GM18873 (cell line): ENCODE measurements around the gene MEAK7.

Experiments
- ATAC-seq: cut with Tn5 transposase; IDR thresholded peaks from one replicate; pipeline ENCODE4 v1.9.1; 2021; ENCODE audit warnings: mild to moderate bottlenecking, moderate library complexity, moderate number of reproducible peaks; ENCODE audit not compliant: unreplicated experiment, low FRiP score

The MEAK7 gene

GRCh38 chr16:84504420-84505248, at the start of gene MEAK7:
MEAK7 (minus strand) TSS chr16:84504659; CDS start chr16:84498086, 6,573 bp downstream.
- peak; percentile 93 for ATAC-seq

- no peak for ATAC-seq
Measured at GRCh38 chr16:84553873-84554399, 49.5 kb upstream of the MEAK7 start.

- no peak for ATAC-seq
Measured at GRCh38 chr16:84552135-84552534, 47.7 kb upstream of the MEAK7 start.

GRCh38 chr16:84550096-84550495, 45.6 kb upstream of the MEAK7 start:
- no peak for ATAC-seq

- ATAC-seq = no peak
Measured at GRCh38 chr16:84548971-84549844, 44.7 kb upstream of the MEAK7 start.

GRCh38 chr16:84548508-84548907, 44.0 kb upstream of the MEAK7 start:
- ATAC-seq = no peak

- no peak for ATAC-seq
Measured at GRCh38 chr16:84547546-84548061, 43.1 kb upstream of the MEAK7 start.

- no peak for ATAC-seq
Measured at GRCh38 chr16:84546669-84547545, 42.4 kb upstream of the MEAK7 start.

GRCh38 chr16:84545114-84545737, 40.8 kb upstream of the MEAK7 start:
- ATAC-seq = no peak

GRCh38 chr16:84544031-84544773, 39.7 kb upstream of the MEAK7 start:
- no peak for ATAC-seq

- ATAC-seq = no peak
Measured at GRCh38 chr16:84543253-84543652, 38.8 kb upstream of the MEAK7 start.

GRCh38 chr16:84541999-84542817, 37.7 kb upstream of the MEAK7 start:
- no peak for ATAC-seq

GRCh38 chr16:84540194-84540593, 35.7 kb upstream of the MEAK7 start:
- ATAC-seq = no peak

- no peak for ATAC-seq
Measured at GRCh38 chr16:84538222-84538840, 33.9 kb upstream of the MEAK7 start.

- no peak for ATAC-seq
Measured at GRCh38 chr16:84537491-84538151, 33.2 kb upstream of the MEAK7 start.

GRCh38 chr16:84535851-84536250, 31.4 kb upstream of the MEAK7 start:
- ATAC-seq = no peak

GRCh38 chr16:84535408-84535807, 30.9 kb upstream of the MEAK7 start:
- no peak for ATAC-seq
